K562 (cell line): ENCODE data around the gene CELF4. TPM values are rescaled to one million over a fixed set of nuclear protein-coding genes. Genes with fewer than 3 reads are reported as not detected.

ENCODE experiments used
- ATAC-seq: fragments of 200-7000 bp; cut with Tn5 transposase; 3 replicates; pipeline ENCODE4 v1.9.1; 2020; ENCODE audit warnings: moderate library complexity
- BruUV-seq: library from RNA; stranded (reverse); fragments of 400-500 nt; replicated peaks from 2 replicates; lab custom pipeline; 2021; lab: Mats Ljungman, UMichigan
- CTCF ChIA-PET: fragments of 300-600 bp; formaldehyde crosslinking; extraction: SDS; loops from one replicate; lab custom pipeline; 2021; ENCODE audit warnings: low intra/inter-chr PET ratio; lab: Yijun Ruan, JAX
- POLR2A ChIA-PET: fragments of 300-600, 350-650 bp; sonication (Branson Sonifier 250); formaldehyde crosslinking; extraction: SDS; loops from one replicate; lab custom pipeline; 2021; ENCODE audit warnings: antibody characterized with exemption, inconsistent platforms; lab: Yijun Ruan, JAX
- DNase-seq, 4 experiments: peaks; one replicate each; pipeline versions ENCODE4 v3.0.0 to v3.0.0-alpha.2; 2011 to 2018; ENCODE audit warnings: low spot score in 3 of 4, mixed read lengths in 3 of 4; ENCODE audit errors: extremely low read depth in 1 of 4
- FAIRE-seq: peaks from 2 replicates; lab custom pipeline; 2011; peaks lifted over from hg19 to GRCh38; lab: Jason Lieb, UNC
- H2AFZ ChIP-seq: 2 replicates; pipeline ENCODE4 v1.6.0; 2011; ENCODE audit warnings: low read depth, low read length, control low read depth, inconsistent platforms
- H3K27ac ChIP-seq: fragments of 200-600 bp; 3 replicates; pipeline ENCODE4 v1.8.0; 2011; ENCODE audit warnings: low read depth, mild to moderate bottlenecking, control low read depth, inconsistent platforms, low read length, moderate library complexity, mixed read lengths; ENCODE audit errors: extremely low read depth
- H3K27me3 ChIP-seq, 2 experiments: fragments of 300-600 bp in 1 of 2; 2 replicates in 1 of 2; 3 replicates in 1 of 2; pipeline versions ENCODE4 v1.6.0 to v1.8.0; 2011; ENCODE audit warnings: inconsistent platforms in 2 of 2, low read length in 2 of 2, mild to moderate bottlenecking in 1 of 2, mixed read lengths in 1 of 2, moderate library complexity in 1 of 2; ENCODE audit not compliant: control insufficient read depth in 2 of 2, insufficient read depth in 2 of 2
- H3K36me3 ChIP-seq: fragments of 300-600 bp; 3 replicates; pipeline ENCODE4 v1.8.0; 2011; ENCODE audit warnings: mild to moderate bottlenecking, low read length, inconsistent platforms; ENCODE audit not compliant: control insufficient read depth, insufficient read depth
- H3K4me1 ChIP-seq, 2 experiments: fragments of 200-600 bp in 1 of 2; replicated peaks in 1 of 2; 2 replicates in 1 of 2; 3 replicates in 1 of 2; pipeline versions ENCODE4 v1.5.1 to v1.8.0; 2011; ENCODE audit warnings: inconsistent platforms in 2 of 2, low read length in 2 of 2, mild to moderate bottlenecking in 1 of 2, mixed read lengths in 1 of 2, moderate library complexity in 1 of 2; ENCODE audit not compliant: control insufficient read depth in 2 of 2, insufficient read depth in 2 of 2
- H3K4me2 ChIP-seq: 2 replicates; pipeline ENCODE4 v1.6.1; 2011; ENCODE audit warnings: low read length, control low read depth, inconsistent platforms, mixed read lengths; ENCODE audit not compliant: insufficient read depth
- H3K4me3 ChIP-seq: fragments of 200-600 bp; sonication (generic), shearing (Covaris generic); 2 replicates; pipeline ENCODE4 v1.5.1; 2016; ENCODE audit warnings: control low read depth, inconsistent platforms
- H3K79me2 ChIP-seq: fragments of 200-600 bp; 3 replicates; pipeline ENCODE4 v1.8.0; 2011; ENCODE audit warnings: low read length, inconsistent platforms; ENCODE audit not compliant: control insufficient read depth, insufficient read depth
- H3K9ac ChIP-seq, 2 experiments: 2 replicates each; pipeline versions ENCODE4 v1.6.0 to v1.6.1; 2011; ENCODE audit warnings: low read depth in 2 of 2, low read length in 2 of 2, control low read depth in 1 of 2, inconsistent platforms in 1 of 2, mild to moderate bottlenecking in 1 of 2, mixed read lengths in 1 of 2; ENCODE audit not compliant: insufficient read depth in 1 of 2
- H3K9me1 ChIP-seq: one replicate; pipeline ENCODE4 v1.6.0; 2011; ENCODE audit warnings: inconsistent platforms, mild to moderate bottlenecking, low read length, moderate library complexity; ENCODE audit not compliant: control insufficient read depth, insufficient read depth
- H3K9me3 ChIP-seq: replicated peaks from 2 replicates; pipeline ENCODE4 v1.5.1; 2011; ENCODE audit warnings: low read depth, low read length, inconsistent platforms; ENCODE audit not compliant: control insufficient read depth, insufficient read depth
- H4K20me1 ChIP-seq: replicated peaks from 2 replicates; pipeline ENCODE4 v1.6.1; 2011; ENCODE audit warnings: low read length, inconsistent platforms, mixed read lengths; ENCODE audit not compliant: control insufficient read depth, insufficient read depth
- CTCFL ChIP-seq: IDR thresholded peaks from 2 replicates; pipeline ENCODE4 v1.6.1; 2011; ENCODE audit warnings: borderline replicate concordance, low read depth, mild to moderate bottlenecking, moderate library complexity, low read length; ENCODE audit not compliant: insufficient read depth, poor library complexity, severe bottlenecking
- FOXO4 ChIP-seq: fragments of 450-650 bp; formaldehyde crosslinking; IDR thresholded peaks from 2 replicates; pipeline ENCODE4 v1.4.0; 2020; ENCODE audit warnings: mild to moderate bottlenecking, moderate library complexity
- POLR2A ChIP-seq: fragments of 450-650 bp; conservative IDR thresholded peaks from 2 replicates; pipeline ENCODE4 v1.6.1; 2016
- TSC22D4 ChIP-seq: fragments of 450-650 bp; IDR thresholded peaks from 2 replicates; pipeline ENCODE4 v1.6.1; 2016; ENCODE audit warnings: missing genetic modification characterization, missing biosample characterization, control low read depth
- ZBTB17 ChIP-seq: fragments of 450-650 bp; formaldehyde crosslinking; IDR thresholded peaks from 2 replicates; pipeline ENCODE4 v1.4.0; 2020; ENCODE audit warnings: mild to moderate bottlenecking
- ZNF224 ChIP-seq: sonication (generic); formaldehyde crosslinking; IDR thresholded peaks from 2 replicates; pipeline ENCODE4 v1.8.0; 2022; ENCODE audit warnings: mild to moderate bottlenecking, missing genetic modification reagents
- ZNF696 ChIP-seq: fragments of 250-450 bp; sonication (Bioruptor Pico); conservative IDR thresholded peaks from 2 replicates; pipeline ENCODE4 v1.4.0; 2020; ENCODE audit warnings: mild to moderate bottlenecking, moderate library complexity
- WGBS: fragments of 100-300 bp; shearing (Covaris generic); methylation state at CpG from one replicate; pipeline ENCODE4 v1.1.6; 2016; ENCODE audit warnings: low coverage, mixed read lengths; ENCODE audit not compliant: insufficient coverage; ENCODE audit errors: missing lambda C conversion rate; 5-methylcytosine and 5-hydroxymethylcytosine counted together
- in situ Hi-C: fragments of 300-500 bp; cut with MboI; formaldehyde crosslinking; loops from 4 replicates; pipeline ENCODE4 v1.15.0; 2018; ENCODE audit warnings: inconsistent platforms, mixed read lengths
- intact Hi-C: fragments of 100-400 bp; cut with micrococcal nuclease; formaldehyde crosslinking; loops from 2 replicates; pipeline ENCODE4 v1.14.2; 2022
- polyA plus RNA-seq, 8 experiments: library from polyadenylated mRNA; depleted of rRNA in 4 of 8; stranded (reverse) in 5 of 8; unstranded in 3 of 8; fragments of >200 nt; fragmentation: Nextera tagmentation in 2 of 8; fragmentation: Illumina TruSeq in 1 of 8; extraction: Ambion mirVana in 2 of 8; extraction: Trizol in 1 of 8; gene quantifications; 2 replicates each; pipeline versions ENCODE4 v1.2.1 to v1.2.3, GENCODE V29; 2011 to 2014; ENCODE audit warnings: inconsistent platforms in 1 of 8, missing spikeins in 1 of 8
- total RNA-seq, 7 experiments: library from RNA; depleted of rRNA in 6 of 7; stranded (reverse); fragments of >200 nt in 6 of 7; fragmentation: Illumina TruSeq in 2 of 7; extraction: Trizol in 2 of 7; gene quantifications; 2 replicates each; pipeline versions ENCODE4 v1.2.1 to v1.2.3, GENCODE V29; 2011 to 2021; ENCODE audit warnings: low replicate concordance in 1 of 7

CELF4 gene
- total and polyA plus RNA-seq, 9 of the 15 experiments (the other 6 are each of a cell fraction or from before 2014, with no cell fraction given), result 0.04 to 0.24 (median 0.07) TPM; not detected in 3

- no peak for TF ChIP-seq TSC22D4 (tag)
- TF ChIP-seq ZNF224 (CRISPR knock-in tag), result no peak
- TF ChIP-seq POLR2A, result no peak
- TF ChIP-seq ZNF696 (CRISPR knock-in tag), result no peak
- no peak for TF ChIP-seq FOXO4 (CRISPR knock-in tag)
- no peak for TF ChIP-seq ZBTB17 (CRISPR knock-in tag)
Observed at GRCh38 chr18:37486848-37487247, 78.8 kb downstream of the CELF4 start (continued).

DNA sequence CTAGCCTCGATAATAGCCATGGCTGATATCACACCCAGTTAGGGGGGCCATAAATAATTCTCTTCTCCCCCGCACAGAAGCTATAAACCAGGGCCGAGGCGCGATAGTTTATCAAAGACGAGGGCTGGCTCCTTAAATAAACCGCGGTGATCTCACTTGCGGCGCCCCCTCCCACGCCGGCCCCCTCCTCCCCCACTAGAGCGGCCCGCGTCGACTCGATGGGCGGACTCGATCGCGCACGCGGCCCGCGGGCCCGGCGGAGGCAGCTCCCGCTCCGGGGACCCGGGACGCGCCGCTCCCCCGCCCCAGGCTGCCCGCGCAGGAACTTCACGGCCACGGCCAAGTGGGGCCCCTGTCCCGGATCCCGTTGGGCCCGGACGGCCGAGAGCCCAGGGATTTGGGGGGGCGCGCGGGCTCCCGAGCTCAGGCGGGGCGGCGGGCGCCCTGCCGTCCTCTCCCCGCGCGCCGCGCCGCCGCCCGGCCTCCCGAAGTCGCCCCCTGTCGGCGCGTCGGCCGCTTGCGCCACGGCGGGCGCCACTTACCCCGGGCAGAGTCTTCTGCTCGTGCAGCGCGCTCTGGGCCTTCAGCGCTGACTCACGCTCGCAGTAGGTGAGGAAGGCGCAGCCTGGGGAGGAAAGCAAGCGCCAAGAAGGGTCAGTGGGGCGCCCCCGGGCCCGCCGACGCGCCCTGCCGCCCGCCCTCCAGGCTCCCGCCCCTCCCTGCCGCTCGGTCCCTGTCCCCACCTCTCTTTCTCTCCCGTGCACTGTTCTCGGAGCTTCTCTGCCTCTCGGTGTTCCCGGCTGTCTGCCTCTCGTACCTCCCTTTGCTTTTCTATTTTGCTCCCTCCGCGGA, 80.4 kb downstream of the CELF4 start:
- Histone ChIP-seq H3K4me2 (no peak overlapping the region), H3K4me3 (0 out of 2 replicates have a peak overlapping the region, but pooled peaks have one; percentile 8), H2AFZ (no peak overlapping the region), H3K9me3 (no peaks in the 10 kb centered on the region), H3K27me3 (peaks cover 0 to 20% of the 10 kb centered on the region in 2 experiments; a peak in 2 of 5 replicates), H3K9me1 (no peaks in the 10 kb centered on the region), H3K27ac (no peak overlapping the region), H4K20me1 (no peaks in the 10 kb centered on the region; the same call in 1 of the 2 replicates), H3K4me1 (peaks cover 0 to 8% of the 10 kb centered on the region in 2 experiments; a peak in 2 of 5 replicates), H3K9ac (peak overlapping the region in 1 of 2 experiments; percentile 52; a peak in 1 of 4 replicates), H3K36me3 (no peaks in the 10 kb centered on the region), H3K79me2 (no peaks in the 10 kb centered on the region)
- FAIRE-seq (no peak), DNase-seq (peak; percentile 68 to 83 (median 76)), ATAC-seq (peak; percentile 95)
- BruUV-seq, result no TSS peak
- POLR2A ChIA-PET, result no interaction called here
- CTCF ChIA-PET, result interaction anchor here (0.7 kb wide), 2 partner anchors 100 to 176 kb away, joined by 3 to 4 read pairs; no protein-coding TSS in a partner anchor
- in situ Hi-C loops (loop anchor here (25.0 kb wide), 1 partner anchor 548 kb away; no protein-coding TSS in a partner anchor), intact Hi-C loops (no loop called here)
- 2% methylated on average over 42 of the region's 98 CpGs for whole genome bisulfite sequencing
- peak; percentile 76 for TF ChIP-seq CTCFL
